COLO668 (cell line): ENCODE measurements around the gene TNNT1.
"Not testable (repeated sequence)": the region's sequence is repeated elsewhere in the genome, so short reads cannot be mapped to it uniquely, and the experiment has no call there.

ENCODE experiments used
- DNase-seq: peaks from one replicate; lab custom pipeline; 2025; ENCODE audit not compliant: unreplicated experiment; lab: John Stamatoyannopoulos, UW

TNNT1 gene, protein sequence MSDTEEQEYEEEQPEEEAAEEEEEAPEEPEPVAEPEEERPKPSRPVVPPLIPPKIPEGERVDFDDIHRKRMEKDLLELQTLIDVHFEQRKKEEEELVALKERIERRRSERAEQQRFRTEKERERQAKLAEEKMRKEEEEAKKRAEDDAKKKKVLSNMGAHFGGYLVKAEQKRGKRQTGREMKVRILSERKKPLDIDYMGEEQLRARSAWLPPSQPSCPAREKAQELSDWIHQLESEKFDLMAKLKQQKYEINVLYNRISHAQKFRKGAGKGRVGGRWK

DNA sequence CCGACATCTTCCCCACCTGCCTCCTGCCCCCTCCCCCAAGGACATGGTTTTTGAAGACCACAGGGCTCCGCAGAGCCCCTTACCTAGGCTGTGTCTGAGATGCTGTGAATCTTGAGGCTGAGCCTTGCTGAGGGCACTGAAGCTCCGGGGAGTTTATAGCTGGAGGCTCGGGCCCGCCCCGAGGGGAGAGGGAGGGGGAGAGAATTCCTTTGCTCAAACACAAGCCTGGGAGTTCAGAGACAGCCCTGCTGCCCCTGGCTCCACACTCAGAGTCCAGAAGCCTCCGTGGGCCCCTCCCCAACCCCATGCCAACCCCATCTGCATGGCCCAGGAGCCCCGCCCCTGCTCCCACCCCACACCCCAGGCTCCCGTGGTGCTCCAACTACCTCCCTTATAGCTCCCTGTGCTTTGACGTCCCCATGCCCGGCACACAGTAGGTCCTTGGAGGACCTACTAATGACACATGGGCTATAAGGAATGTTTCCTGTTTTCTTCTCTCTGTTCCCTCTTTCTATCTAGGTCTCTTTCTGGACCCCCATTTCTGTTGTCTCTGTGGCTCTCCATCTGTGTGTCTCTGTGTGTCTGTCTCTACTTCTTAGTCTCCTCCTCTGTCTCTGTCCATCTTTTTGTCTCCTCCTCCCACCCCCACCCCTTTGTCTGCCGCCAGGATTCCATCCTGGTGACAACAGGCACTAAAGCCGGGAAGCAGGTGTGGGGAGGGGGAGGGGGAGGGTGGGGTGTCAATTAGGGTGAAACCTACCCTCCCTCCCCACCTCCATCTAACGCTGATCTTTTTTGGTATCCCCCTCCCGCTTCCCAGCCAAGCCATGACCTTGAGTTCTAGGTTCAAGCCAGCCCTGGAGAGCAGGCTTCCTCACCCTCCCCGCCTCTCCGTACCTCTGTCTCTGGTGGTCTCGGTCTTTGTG is at the start of gene TNNT1:
Gene TNNT1 (minus strand): TSS at position 129 of the 926 bp plus-strand sequence. CDS start 2,049 bp downstream, outside the sequence.
- DNase-seq, result no peak

GRCh38 chr19:55198651-55199050 is 49.6 kb upstream of the TNNT1 start:
- DNase-seq, result no peak

- peak; percentile 4 for DNase-seq
These were observed 48.5 kb upstream of the TNNT1 start for GRCh38 chr19:55197528-55197927.

DNA sequence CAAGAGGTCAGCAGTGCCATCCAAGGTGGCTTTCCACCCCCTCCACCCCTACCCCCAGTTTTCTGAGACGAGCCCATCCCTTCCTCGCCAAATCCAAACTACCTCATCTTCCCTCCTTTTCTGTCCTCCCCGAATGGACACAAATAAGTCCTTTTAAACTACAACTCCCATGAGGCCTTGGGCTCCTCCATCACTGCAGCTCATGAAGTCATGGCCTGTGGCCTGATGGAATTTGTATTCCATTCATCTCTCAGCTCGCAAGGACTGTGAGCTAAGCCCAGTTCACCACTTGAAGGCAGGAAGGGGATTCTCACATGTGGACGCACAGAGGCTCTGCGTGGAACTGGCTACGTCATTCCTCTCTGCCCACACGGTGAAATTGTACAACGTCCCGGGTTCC is 47.8 kb upstream of the TNNT1 start:
- DNase-seq, result no peak

DNA sequence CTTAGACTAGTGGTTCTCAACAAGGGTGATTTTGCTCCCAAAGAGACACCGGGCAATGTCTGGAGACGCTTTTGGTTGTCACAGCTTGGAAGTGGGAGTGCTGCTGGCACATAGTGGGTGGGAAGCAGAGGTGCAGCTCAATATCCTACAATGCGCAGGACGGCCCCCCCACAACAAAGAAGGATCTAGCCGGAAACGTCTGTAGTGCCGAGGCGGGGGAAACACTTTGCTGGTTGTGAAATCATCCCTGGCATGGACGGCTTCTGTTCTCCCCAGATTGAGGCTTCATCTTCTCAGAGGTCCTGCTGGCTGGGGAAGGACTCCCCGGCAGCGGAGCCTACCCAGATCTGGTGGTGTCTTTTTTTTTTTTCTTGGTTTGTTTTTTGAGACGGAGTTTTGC is 44.5 kb upstream of the TNNT1 start:
- DNase-seq, result no peak

GRCh38 chr19:55189403-55189835 is 40.4 kb upstream of the TNNT1 start:
- DNase-seq, result no peak

DNA sequence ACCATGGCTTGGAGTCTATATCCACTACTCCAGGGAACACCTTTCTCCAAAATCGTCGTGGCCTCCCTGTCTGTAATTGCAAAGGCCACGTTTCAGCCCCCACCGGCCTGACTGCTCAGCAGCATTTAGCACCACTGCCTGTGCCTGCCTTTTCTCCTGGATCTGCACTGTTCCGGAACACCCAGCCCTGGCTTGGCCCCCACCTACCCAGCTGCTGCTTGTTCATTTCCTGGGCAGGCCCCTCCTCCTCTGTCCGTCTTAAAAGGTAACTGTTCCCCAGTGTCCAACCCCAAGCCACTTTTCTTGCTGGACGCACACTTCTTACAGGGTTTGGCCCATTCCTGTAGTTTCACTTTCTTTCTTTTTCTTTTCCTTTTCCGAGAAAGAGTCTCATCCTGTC is 39.6 kb upstream of the TNNT1 start:
- no peak for DNase-seq

GRCh38 chr19:55186080-55186479 is 37.1 kb upstream of the TNNT1 start:
- no peak for DNase-seq

DNA sequence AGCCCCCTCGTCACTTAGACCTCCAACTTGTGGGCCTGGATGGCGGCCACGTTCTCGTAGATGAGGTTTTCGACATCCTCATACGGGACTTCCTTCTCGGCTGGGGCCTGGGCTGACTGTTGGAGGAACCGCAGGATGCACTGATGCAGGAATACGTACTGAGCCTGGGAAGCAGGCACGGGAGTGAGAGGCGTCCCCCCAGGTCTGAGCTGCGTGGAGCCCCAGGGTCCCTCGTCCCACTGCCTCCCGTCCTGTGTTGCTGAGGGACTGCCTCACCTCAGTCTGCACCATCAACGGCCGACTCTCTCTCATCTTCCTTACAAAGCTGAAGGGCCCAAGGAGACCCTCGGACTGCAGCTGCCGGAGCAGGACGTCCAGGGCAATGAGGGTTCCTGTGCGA is 32.7 kb upstream of the TNNT1 start:
- no peak for DNase-seq

DNA sequence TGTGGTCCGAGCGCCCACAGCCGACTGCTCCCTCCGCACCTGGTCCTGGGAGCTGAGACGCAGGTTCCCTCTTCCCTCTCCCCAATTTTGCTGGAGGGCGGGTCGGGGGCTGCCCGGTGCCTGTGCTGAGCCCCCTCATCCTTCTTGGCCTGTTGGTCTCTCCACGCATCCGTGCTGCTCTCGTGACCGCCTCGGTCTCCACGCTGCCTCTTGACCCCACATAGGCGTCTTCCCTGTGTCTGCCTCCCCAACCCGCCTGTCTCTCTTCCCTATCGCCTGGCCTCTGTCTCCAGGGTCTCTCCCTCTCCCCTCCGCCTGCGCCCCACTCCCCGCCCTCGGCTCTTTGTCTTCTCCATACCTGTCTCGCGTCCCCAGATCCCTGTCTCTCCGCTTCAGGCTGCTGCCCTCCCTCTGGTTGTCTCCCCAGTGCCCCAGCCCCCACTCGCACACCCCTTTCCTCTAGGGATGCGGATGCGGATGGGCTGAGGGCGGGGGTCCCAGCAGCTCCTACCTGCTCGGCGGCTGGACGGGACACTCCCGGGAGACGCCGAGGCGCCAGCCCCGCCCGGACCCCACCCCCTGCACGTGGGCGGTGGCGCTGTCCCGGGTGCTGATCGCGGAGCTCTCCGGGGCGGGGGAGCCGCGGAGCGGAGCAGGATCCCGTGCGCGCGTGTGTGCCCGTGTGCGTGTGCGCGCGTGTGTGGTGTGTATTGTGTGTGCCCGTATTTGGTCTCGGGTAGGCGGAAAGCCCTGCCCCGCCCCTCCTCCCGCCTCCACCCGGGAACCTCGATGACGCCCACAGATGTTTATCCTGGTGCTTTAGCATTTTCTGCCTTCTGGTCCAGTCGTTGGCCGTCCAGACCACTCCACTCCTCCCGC is 30.8 kb upstream of the TNNT1 start, which contains the start of gene SYT5:
Gene SYT5 (minus strand): TSS at position 684 of the 879 bp plus-strand sequence. CDS start 1,248 bp downstream, outside the sequence.
- DNase-seq, result peak; percentile 45

DNA sequence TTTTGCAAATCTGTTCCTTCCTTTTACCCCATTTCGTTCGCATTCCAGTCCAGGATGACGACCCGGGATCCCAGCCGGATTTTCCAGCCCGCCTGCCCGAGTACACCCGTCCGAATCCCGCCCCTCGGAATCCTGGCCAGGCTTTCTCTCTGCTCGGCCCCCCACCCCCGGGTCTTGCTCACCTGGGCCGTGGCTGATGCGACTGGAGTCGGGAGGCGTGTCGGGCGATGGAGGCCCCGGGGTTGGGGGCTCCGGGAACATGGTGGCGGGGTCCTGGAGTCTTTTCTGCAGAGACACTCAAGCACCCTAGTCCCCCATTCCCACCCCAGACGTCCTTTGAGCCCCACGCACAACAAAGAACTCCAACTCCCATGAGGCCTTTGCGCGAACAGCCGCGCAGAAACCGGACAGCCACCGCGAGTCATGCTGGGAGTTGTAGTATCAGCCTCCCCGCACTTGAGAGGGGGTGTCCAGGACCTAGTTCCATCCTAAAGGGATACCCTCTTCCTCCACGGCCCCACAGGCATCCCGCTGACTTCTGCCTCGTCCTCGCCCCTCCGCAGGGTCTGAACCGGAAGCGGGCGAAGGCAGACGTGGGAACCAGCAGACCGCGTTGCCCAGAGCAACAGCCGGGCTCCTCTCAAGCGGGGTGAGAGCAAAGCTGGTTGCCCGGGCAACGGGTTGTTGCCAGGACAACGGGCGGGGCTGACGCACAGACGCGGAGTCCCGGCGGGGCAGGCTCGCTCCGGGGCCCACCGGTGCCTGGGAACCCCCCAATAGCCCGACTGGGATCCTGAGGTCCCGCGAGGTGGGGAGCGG is 30.0 kb upstream of the TNNT1 start:
- peak; percentile 92 for DNase-seq

- DNase-seq, result no peak
These were observed 27.1 kb upstream of the TNNT1 start for GRCh38 chr19:55176076-55176475.

DNA sequence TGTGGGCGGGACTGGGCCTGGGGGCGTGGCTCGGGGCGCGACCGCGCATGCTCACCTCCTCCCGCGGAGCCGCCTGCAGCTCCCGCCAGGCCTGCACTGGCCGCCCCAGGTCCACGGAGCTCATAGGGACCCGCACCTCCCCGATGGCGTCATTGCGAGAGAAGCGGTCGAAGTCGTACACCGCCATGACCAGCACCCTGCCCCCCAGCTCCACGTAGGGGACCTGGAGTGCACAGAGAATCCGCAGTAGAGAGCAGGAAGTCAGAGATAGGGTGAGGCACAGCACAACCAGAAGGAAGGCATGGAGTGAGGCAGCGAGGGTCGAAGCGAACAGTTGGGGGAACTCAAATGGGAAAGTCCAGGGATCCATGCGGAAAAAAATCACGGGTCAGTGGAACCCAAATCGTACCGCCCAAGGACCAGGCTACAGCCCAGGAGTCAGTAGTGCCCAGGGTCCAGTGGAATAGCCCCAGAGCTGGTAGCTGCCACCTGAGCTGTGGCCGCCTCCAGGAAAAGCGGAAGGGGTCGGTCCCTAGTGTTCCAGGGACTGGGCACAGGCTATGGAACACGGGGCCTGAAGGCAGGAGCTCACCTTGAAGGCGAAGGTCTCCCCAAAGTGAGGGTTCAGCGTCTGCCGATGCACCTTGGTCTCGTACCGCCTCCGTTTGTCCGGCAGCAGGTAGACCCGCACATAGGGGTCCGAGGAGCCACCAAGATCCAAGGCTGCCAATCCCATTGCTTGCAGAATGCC is 26.3 kb upstream of the TNNT1 start:
- peak; percentile 61 for DNase-seq

GRCh38 chr19:55174425-55175116 is 25.6 kb upstream of the TNNT1 start:
- no peak for DNase-seq

- DNase-seq, result peak; percentile 58
These were observed 24.9 kb upstream of the TNNT1 start for GRCh38 chr19:55173714-55174409.

- no peak for DNase-seq
These were observed 24.2 kb upstream of the TNNT1 start for GRCh38 chr19:55173186-55173713.

- DNase-seq, result no peak
These were observed 23.7 kb upstream of the TNNT1 start for GRCh38 chr19:55172741-55173140.

GRCh38 chr19:55172318-55172717 is 23.3 kb upstream of the TNNT1 start:
- DNase-seq, result not testable (repeated sequence)
